ENCODE results near the gene SLIT1.

The SLIT1 gene

DNA sequence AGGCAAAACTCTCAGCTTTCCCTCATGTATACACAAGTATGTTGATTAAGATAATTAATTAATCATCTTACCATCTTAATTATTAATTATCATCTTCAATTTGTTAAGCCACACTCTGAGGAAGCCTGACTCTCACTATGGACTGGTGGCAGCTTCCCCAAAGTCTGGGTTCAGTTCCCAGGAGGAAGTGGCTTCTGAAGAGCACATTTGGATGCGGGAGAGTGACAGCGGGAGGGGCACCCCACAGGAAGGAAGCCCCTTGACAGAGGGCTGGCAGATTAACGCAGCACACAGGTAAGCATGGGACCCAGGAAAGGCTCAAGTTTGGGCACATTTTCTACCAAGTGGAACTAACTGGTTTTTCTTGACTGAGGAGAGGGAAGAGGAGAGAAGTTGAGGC lies 13.4 kb upstream of the SLIT1 start:
- DNase-seq, result no peak

- DNase-seq, result no peak
These were observed 11.3 kb upstream of the SLIT1 start for GRCh38 chr10:97197030-97197500.

DNA sequence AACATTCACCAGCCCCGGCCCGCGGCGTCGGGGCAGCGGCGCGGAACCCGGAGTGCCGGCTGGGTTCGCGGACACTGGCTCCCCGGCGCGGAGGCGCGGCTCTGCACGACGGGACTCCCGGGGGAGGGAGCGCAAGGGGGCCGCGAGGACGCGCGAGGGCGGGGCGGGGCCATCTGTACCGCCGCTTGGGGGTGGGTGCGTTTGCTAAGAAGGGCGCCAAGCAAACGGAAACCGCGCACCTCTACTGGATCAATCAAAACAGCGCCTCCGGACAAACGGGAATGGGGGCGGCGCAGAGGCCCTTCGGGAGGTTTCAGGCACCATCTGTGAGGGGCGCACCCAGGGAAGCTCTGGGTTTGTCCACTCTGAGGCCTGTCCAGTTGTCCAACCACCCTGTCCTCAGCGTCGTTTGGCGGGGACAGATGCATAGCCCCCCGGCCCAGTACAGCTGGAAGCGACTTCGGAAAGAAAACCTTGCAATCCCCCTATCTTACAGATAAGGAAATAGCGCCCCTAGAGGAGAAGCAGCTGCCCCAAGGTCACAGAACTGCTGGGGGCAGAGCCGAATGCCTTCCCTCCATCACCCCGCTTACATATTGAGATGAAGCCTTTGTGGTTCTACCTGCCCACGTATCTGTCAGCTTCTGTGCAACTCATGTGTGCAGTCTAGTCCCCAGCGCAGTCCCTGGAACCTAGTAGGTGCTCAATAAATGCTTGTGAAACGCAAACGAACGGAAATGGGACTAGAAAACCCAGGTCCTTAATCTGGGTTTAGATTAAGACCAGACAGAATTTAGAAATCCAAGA lies 10.7 kb upstream of the SLIT1 start:
- DNase-seq, result peak; percentile 66

- DNase-seq, result no peak
These were observed 10.0 kb upstream of the SLIT1 start for GRCh38 chr10:97195706-97196222.

DNA sequence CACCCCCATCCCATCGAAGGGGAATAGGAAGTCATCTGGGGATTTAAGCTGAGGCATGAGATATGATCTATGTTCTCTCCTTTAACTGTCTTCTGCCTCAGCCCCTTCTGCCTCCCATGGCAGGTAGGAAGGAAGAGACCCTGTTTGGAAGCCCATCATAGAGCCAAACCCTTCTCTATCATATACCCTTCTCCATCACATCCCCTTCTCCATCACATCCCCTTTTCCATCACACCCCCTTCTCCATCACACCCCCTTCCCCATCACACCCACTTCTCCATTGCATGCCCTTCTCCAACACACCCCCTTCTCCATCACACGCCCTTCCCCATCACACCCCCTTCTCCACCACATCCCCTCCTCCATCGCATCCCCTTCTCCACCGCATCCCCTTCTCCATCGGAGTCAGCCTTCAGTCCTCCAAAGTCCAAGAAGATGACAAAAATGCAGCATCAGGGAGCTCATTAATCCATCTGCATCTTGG lies 7.2 kb upstream of the SLIT1 start:
- no peak for DNase-seq

DNA sequence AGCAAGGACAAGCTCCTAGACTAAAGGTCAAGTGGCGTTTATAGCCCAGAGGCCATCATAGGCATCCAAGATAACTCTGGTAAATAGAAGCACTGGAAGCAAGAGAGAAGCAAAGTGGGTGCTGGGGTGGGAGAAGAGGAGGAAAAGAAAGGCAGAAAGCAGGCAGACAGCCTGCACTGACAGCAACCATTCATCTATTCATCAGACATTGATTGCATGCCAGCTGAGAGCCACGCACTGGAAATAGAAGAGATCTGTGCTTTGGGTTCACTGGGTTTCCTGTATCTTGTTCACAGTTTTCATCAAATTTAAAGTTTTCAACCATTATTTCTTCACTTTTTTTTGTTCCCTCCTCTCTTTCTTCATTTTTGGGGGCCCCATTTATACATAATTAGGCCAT lies 4.7 kb upstream of the SLIT1 start:
- DNase-seq, result no peak

DNA sequence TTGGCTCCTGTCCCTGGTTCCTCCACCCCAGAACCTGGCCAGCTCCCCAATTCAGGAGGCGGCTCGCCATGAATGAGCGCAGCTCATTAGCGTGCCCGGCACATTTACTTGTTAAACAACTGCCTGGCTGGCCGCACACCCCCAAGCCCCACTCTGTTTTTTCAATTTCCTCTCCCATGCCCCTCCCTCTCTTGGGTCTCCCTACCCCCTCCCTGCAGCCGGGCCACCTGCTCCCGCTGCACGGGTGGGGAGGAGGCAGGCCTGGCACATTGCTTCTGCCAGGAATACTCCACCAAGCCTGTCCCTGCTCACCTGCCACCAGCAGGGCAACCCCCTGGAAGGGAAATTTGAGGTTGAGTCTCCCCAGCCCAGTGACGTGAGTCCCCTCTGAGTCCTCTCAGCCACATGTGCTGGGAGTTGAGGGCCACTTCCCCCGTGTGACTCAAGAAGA lies 2.5 kb upstream of the SLIT1 start:
- DNase-seq, result no peak

- no peak for DNase-seq
These were observed 1.2 kb upstream of the SLIT1 start for GRCh38 chr10:97186911-97187310.

GRCh38 chr10:97184971-97185325 lies 811 bp downstream of the SLIT1 start:
- no peak for DNase-seq

- DNase-seq, result no peak
These were observed 2.4 kb downstream of the SLIT1 start for GRCh38 chr10:97183314-97183713.

DNA sequence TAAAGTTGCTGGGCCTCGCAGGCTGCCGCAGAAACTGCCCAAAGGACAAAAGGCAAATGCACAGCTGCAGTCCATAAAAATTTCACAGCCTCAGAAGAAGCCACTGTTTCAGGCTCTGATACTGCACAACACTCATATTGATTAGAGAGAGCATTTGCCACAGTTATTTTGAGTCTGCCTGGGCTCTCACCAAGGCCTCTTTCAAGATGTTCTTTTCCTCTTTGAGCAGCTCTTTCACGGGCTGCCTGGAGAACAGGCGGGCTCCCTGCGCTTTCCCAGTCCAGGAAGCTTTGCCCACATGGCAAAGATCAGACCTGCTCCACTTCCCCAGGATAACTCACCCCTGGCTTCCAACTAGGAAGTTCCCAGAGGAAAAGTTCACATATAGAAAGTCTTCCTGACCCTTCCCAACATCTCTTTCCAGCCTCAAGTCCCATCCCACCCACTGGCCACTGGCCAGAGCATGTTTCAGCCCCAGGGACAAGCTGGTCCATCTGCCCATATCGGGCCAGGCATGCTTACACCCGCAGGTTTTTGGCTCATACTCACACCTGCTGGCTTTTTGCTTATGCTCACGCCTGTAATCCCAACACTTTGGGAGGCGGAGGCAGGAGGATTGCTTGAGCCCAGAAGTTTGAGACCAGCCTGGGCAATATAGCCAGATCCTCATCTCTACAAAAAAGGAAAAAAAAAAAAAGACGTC lies 3.3 kb downstream of the SLIT1 start:
- no peak for DNase-seq

DNA sequence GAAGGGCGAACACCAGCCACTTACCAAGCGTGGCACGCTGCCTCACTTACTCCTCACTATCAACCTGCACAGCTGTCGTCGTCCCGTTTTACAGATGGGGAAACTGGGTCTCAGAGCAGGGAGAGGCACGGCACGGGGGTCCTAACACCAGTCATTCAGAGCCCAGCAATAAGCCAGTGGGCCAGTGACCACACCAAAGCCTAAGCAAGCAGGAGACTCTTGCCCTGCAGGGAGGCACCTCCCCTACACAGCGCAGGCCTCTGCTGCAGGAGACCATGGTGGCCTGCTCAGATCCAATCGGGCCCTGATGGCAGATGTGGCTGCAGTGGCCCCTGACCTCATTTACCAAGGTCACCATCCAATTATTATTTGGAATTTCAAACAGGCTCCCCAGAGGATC lies 4.8 kb downstream of the SLIT1 start:
- no peak for DNase-seq

DNA sequence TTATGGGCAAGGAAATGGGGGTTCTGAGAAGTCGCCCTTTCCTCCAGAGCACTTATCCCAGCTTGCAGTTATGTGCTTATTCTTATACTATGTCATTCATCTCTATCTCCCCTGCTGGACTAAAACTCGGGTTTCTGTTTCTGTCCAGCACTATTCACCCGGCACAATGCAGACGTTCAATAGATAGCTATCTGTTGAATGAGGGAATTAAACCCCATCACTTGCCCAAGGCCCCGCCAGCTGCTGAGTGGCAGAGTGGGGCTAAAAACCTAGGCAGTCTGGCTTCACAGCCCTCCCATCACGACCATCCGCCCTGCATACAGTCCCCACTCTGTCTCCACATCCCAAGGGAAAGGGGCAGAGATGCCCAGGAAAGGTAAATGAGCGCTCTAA lies 5.4 kb downstream of the SLIT1 start:
- no peak for DNase-seq

- no peak for DNase-seq
These were observed 5.9 kb downstream of the SLIT1 start for GRCh38 chr10:97179731-97180362.

DNA sequence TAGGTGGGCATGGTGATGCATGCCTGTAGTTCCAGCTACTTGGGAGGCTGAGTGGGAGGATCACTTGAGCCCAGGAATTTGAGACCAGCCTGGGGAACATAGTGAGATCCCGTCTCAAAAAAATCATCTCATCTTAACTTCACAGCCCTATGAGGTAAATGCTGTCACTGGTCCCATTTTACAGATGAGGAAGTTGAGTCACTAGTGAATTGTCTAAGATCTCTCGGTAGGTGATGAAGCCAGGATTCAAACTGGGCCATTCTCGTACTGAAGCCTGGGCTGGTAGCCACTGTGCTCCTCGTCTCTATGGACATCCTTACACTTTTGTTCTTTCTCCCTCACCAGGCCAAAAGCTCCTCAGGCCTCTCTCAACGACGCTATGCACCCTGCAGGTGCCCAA lies 6.4 kb downstream of the SLIT1 start:
- DNase-seq, result no peak

DNA sequence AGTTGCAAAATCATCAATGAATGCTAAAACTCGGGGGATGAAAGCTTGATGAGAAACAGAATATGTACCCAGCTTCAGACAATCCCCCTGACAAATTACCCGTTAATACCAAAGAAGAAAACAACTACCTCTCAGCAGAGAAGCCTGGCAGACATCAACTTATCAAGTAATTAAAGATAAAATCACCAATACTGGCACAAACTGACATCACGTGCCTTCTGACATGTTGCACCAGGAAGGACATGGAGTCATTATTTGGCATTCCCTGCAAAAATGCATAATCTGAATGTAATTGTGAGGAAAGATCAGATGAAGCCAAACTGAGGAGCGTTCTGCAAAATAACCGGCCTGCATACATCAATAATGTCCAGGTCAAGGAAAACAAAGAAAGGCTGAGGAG lies 7.7 kb downstream of the SLIT1 start:
- no peak for DNase-seq

- no peak for DNase-seq
These were observed 9.5 kb downstream of the SLIT1 start for GRCh38 chr10:97176226-97176625.

GRCh38 chr10:97175586-97175985 lies 10.2 kb downstream of the SLIT1 start:
- DNase-seq, result no peak

GRCh38 chr10:97174941-97175340 lies 10.8 kb downstream of the SLIT1 start:
- DNase-seq, result no peak

DNA sequence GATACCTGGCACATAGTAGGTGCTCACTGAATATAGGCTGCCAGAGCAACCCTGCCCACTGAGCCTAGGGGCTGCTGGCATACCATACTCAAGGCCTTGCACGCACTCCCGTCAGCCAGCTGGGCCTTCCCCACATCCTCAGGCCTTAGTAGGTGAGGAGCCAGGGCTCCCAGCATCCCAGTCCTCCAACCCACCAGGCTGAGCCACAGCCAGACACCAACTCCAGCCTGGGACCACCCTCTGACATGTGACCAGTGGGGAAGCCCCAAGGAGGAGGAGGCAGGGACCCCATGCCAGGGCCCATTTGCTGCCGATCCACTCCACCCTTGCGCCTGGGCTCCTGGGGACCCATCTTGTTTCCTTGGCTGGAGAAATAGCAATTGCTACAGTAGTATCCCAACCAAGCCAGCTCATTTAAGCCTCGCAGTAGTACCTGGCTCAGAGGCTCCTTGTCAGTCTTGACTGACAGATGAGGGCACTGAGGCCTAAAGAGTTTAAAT lies 11.4 kb downstream of the SLIT1 start:
- no peak for DNase-seq

DNA sequence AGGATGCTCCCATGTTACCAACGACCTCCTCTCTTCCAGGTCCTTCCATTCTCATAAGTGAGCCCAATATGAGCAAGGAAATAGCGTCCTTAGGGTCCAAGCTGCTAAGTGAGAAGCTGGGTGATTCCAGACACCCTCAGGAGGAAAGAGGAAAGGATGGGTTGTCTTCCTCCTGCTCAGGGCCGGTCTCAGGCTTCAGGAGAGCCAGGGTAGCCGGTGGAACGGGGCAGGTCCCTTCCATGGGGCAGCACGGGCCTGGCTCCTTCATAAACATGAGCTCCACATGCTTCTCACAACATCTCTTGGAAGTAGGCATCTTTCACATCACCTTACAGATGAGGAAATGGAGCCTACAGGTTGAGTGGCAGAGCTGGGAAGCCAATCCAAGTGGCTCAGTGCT lies 12.7 kb downstream of the SLIT1 start:
- DNase-seq, result no peak

- DNase-seq, result no peak
These were observed 14.8 kb downstream of the SLIT1 start for GRCh38 chr10:97171001-97171400.

- no peak for DNase-seq
These were observed 15.7 kb downstream of the SLIT1 start for GRCh38 chr10:97169911-97170693.
